ENCODE measurements around the gene NOL3.

DNA sequence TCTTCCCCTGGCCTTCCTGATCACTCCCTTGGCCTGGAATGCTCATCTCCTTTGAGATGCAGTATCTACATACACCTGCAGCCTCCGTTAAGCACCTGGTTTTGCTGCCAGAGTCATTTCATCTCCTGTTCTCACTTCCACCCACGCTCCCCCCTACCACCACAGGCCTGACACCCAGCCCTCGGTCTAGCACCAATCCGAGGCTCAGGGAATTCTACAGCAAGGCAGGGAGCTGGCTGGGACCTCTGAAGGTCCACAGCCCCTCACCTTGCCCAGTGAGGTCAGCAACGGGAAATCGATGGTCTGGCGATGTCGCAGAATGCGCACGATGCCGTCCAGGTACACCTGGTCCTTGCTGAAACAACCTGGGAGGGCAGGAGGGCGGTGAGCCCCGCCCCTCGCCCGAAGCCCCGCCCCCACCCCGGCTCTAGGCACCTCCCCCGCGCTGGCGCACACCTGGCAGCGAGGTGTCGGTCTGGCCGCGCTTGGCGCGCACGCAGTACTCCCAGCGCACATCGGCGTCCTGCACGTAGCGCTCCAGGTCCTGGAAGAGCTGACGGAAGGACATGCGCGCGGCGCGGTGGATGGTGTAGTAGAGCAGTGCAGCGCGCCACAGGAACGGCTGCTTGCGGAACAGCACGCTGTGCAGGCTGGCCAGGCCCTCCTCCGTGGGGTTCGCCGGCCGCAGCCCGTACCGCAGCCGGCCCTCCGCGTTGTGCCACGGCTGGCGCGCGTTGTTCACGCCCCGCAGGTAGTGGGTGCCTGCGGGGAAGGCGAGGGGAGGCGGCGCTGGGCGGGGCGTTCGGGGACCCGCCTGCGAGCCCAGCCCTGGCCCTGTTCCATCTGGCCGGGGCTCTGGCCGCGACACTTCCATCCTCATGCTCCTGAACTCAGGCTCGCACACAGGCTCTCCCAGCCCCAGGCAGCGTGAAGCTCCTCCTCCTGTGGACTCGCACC lies 7.7 kb downstream of the NOL3 start:
- TF ChIP-seq, protein P1, sequence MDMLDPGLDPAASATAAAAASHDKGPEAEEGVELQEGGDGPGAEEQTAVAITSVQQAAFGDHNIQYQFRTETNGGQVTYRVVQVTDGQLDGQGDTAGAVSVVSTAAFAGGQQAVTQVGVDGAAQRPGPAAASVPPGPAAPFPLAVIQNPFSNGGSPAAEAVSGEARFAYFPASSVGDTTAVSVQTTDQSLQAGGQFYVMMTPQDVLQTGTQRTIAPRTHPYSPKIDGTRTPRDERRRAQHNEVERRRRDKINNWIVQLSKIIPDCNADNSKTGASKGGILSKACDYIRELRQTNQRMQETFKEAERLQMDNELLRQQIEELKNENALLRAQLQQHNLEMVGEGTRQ (IDR thresholded peaks at IDR 0.05; ENCODE audit: borderline replicate concordance, low read depth, low read length): no peak
- TF ChIP-seq, protein P2, sequence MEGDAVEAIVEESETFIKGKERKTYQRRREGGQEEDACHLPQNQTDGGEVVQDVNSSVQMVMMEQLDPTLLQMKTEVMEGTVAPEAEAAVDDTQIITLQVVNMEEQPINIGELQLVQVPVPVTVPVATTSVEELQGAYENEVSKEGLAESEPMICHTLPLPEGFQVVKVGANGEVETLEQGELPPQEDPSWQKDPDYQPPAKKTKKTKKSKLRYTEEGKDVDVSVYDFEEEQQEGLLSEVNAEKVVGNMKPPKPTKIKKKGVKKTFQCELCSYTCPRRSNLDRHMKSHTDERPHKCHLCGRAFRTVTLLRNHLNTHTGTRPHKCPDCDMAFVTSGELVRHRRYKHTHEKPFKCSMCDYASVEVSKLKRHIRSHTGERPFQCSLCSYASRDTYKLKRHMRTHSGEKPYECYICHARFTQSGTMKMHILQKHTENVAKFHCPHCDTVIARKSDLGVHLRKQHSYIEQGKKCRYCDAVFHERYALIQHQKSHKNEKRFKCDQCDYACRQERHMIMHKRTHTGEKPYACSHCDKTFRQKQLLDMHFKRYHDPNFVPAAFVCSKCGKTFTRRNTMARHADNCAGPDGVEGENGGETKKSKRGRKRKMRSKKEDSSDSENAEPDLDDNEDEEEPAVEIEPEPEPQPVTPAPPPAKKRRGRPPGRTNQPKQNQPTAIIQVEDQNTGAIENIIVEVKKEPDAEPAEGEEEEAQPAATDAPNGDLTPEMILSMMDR (IDR thresholded peaks at IDR 0.05): no peak
- TF ChIP-seq, protein P3, sequence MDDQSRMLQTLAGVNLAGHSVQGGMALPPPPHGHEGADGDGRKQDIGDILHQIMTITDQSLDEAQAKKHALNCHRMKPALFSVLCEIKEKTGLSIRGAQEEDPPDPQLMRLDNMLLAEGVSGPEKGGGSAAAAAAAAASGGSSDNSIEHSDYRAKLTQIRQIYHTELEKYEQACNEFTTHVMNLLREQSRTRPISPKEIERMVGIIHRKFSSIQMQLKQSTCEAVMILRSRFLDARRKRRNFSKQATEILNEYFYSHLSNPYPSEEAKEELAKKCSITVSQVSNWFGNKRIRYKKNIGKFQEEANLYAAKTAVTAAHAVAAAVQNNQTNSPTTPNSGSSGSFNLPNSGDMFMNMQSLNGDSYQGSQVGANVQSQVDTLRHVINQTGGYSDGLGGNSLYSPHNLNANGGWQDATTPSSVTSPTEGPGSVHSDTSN (IDR thresholded peaks at IDR 0.05): no peak; the same call in 1 of the 2 replicates
- TF ChIP-seq CHD2 (IDR thresholded peaks at IDR 0.05; ENCODE audit: low read length, partially characterized antibody) (no peak), ELF1 (IDR thresholded peaks at IDR 0.05) (no peak), POLR2AphosphoS5 (IDR thresholded peaks at IDR 0.05; ENCODE audit: low read depth, low read length) (no peak), NFIC (IDR thresholded peaks at IDR 0.05; ENCODE audit: borderline replicate concordance) (0 out of 2 replicates have a peak, but pooled peaks have one; percentile 21), NRF1 (IDR thresholded peaks at IDR 0.05; ENCODE audit: low read depth, low read length) (peak; percentile 47; the same call in 1 of the 2 replicates), RCOR1 (IDR thresholded peaks at IDR 0.05; ENCODE audit: low read length) (no peak), TCF12 (IDR thresholded peaks at IDR 0.05) (no peak), GABPA (IDR thresholded peaks at IDR 0.05; ENCODE audit: low read depth) (no peak), FOXM1 (IDR thresholded peaks at IDR 0.05; ENCODE audit: low read depth) (no peak)
- TF ChIP-seq, protein P4, sequence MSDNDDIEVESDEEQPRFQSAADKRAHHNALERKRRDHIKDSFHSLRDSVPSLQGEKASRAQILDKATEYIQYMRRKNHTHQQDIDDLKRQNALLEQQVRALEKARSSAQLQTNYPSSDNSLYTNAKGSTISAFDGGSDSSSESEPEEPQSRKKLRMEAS (IDR thresholded peaks at IDR 0.05; ENCODE audit: low read depth): no peak
- TF ChIP-seq, protein P5, sequence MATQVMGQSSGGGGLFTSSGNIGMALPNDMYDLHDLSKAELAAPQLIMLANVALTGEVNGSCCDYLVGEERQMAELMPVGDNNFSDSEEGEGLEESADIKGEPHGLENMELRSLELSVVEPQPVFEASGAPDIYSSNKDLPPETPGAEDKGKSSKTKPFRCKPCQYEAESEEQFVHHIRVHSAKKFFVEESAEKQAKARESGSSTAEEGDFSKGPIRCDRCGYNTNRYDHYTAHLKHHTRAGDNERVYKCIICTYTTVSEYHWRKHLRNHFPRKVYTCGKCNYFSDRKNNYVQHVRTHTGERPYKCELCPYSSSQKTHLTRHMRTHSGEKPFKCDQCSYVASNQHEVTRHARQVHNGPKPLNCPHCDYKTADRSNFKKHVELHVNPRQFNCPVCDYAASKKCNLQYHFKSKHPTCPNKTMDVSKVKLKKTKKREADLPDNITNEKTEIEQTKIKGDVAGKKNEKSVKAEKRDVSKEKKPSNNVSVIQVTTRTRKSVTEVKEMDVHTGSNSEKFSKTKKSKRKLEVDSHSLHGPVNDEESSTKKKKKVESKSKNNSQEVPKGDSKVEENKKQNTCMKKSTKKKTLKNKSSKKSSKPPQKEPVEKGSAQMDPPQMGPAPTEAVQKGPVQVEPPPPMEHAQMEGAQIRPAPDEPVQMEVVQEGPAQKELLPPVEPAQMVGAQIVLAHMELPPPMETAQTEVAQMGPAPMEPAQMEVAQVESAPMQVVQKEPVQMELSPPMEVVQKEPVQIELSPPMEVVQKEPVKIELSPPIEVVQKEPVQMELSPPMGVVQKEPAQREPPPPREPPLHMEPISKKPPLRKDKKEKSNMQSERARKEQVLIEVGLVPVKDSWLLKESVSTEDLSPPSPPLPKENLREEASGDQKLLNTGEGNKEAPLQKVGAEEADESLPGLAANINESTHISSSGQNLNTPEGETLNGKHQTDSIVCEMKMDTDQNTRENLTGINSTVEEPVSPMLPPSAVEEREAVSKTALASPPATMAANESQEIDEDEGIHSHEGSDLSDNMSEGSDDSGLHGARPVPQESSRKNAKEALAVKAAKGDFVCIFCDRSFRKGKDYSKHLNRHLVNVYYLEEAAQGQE (IDR thresholded peaks at IDR 0.05; ENCODE audit: low read depth, low read length): no peak
